Naive thymus-derived CD8-positive, alpha-beta T cell (primary cell): ENCODE data around the gene FLNC. TPM values are rescaled to one million over a fixed set of nuclear protein-coding genes. Genes with fewer than 3 reads are reported as not detected.

Experiments
- ATAC-seq, 2 donors: fragments of 150-1000 bp; cut with Tn5 transposase in 1 of 2; sonication (Bioruptor Pico), chemical (Tn5 transposase) in 1 of 2; 1 replicate in 1 of 2; 2 replicates in 1 of 2; pipeline ENCODE4 v1.10.0; 2021; ENCODE audit warnings: mild to moderate bottlenecking in 2 of 2, moderate library complexity in 2 of 2
- POLR2A ChIA-PET: fragments of 350-600 bp; sonication (Branson Sonifier 250); formaldehyde crosslinking; loops from one replicate; lab custom pipeline; 2021; ENCODE audit warnings: antibody characterized with exemption; lab: Charles Lee
- DNase-seq, 10 donors: peaks; one replicate each; pipeline versions ENCODE4 v3.0.0 to v3.0.0-alpha.2; 2020 to 2022
- H3K27ac Mint-ChIP-seq, 10 donors: one replicate each; pipeline ENCODE4 v1.8.0; 2020 to 2022; ENCODE audit warnings: mild to moderate bottlenecking in 10 of 10, mixed read lengths in 10 of 10, moderate library complexity in 4 of 10, inconsistent platforms in 1 of 10
- H3K27me3 Mint-ChIP-seq, 5 donors: one replicate each; pipeline ENCODE4 v1.8.0; 2021 to 2022; ENCODE audit warnings: mixed read lengths in 5 of 5
- H3K36me3 Mint-ChIP-seq, 3 donors: one replicate each; pipeline ENCODE4 v1.8.0; 2020 to 2022; ENCODE audit warnings: mixed read lengths in 3 of 3, mild to moderate bottlenecking in 2 of 3, inconsistent platforms in 1 of 3
- H3K4me1 Mint-ChIP-seq, 4 donors: one replicate each; pipeline ENCODE4 v1.8.0; 2021 to 2022; ENCODE audit warnings: mixed read lengths in 4 of 4
- H3K4me3 Mint-ChIP-seq, 10 donors: one replicate each; pipeline ENCODE4 v1.8.0; 2020 to 2022; ENCODE audit warnings: mild to moderate bottlenecking in 10 of 10, mixed read lengths in 10 of 10, moderate library complexity in 6 of 10, inconsistent platforms in 1 of 10
- H3K9me3 Mint-ChIP-seq, 9 donors: one replicate each; pipeline ENCODE4 v1.8.0; 2020 to 2022; ENCODE audit warnings: mixed read lengths in 9 of 9, mild to moderate bottlenecking in 3 of 9, inconsistent platforms in 1 of 9, moderate library complexity in 1 of 9
- polyA plus RNA-seq, 3 donors: library from polyadenylated mRNA; unstranded; fragments of 300-500 nt; fragmentation: Illumina TruSeq; gene quantifications; one replicate each; pipeline ENCODE4 v1.2.3, GENCODE V29; 2021
- total RNA-seq, 8 experiments: library from RNA in 2 of 8; stranded (reverse) in 2 of 8; gene quantifications; one replicate each; pipeline ENCODE4 v1.2.3 and lab custom pipeline; 2021 to 2026

The FLNC gene
- total and polyA plus RNA-seq, 5 experiments from 2014 or later, result 0.01 TPM; not detected in 4

- H3K9me3 Mint-ChIP-seq, result no peaks in the 10 kb centered on the region
- no peak overlapping the region for H3K27ac Mint-ChIP-seq
- no peaks in the 10 kb centered on the region for H3K4me1 Mint-ChIP-seq
- no peaks in the 10 kb centered on the region for H3K36me3 Mint-ChIP-seq
- no peak overlapping the region for H3K4me3 Mint-ChIP-seq
- DNase-seq (no peak), ATAC-seq (no peak)
- POLR2A ChIA-PET, result no interaction called here
- H3K27me3 Mint-ChIP-seq, result no peaks in the 10 kb centered on the region
Observed at GRCh38 chr7:128855559-128855958, 25.4 kb downstream of the FLNC start.

DNA sequence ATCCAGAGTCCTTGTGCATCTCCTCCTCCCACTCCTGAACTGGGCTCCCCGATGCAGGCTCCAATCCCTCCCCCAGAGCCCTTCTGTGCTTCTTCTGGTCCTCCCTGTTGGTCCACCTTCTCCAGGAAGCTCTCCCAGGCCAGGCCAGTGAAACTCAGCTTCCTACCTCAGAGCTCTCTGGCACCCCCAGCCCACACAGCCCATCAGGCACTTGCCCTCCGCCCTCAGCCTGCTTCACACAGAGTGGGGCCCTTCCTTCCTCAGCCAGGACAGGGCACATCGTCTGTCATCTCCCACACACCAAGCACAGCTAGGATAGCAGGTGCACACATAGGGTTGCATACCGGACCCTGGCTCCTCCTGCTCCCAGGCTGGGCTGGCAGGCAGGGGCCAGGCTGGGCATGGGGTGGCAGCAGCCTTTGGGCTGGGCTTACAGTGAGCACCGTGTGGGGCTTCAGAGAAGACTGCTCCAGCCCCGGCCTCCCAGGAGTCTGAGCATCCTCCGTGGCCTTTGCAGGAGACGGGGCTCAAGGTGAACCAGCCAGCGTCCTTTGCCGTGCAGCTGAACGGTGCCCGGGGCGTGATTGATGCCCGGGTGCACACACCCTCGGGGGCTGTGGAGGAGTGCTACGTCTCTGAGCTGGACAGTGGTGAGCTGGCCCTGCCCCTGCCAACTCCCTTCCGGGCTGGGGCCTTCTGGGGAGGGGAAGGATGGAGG, 26.0 kb downstream of the FLNC start:
- POLR2A ChIA-PET, result no interaction called here
- Mint-ChIP-seq H3K27ac (no peak overlapping the region), H3K27me3 (no peaks in the 10 kb centered on the region), H3K4me1 (no peaks in the 10 kb centered on the region), H3K4me3 (no peak overlapping the region), H3K9me3 (no peaks in the 10 kb centered on the region), H3K36me3 (no peaks in the 10 kb centered on the region)
- no peak for ATAC-seq
- DNase-seq, result peak in 1 of 10 donors; percentile 62

GRCh38 chr7:128858380-128859231, 28.4 kb downstream of the FLNC start:
- no peak for ATAC-seq
- no peak overlapping the region for H3K27ac Mint-ChIP-seq
- H3K27me3 Mint-ChIP-seq, result peaks cover 0 to 3% (median 0%) of the 10 kb centered on the region in 5 donors
- POLR2A ChIA-PET, result no interaction called here
- H3K4me3 Mint-ChIP-seq, result no peak overlapping the region
- peaks cover 8 to 16% (median 14%) of the 10 kb centered on the region in 4 donors for H3K4me1 Mint-ChIP-seq
- H3K9me3 Mint-ChIP-seq, result no peaks in the 10 kb centered on the region
- no peak for DNase-seq
- H3K36me3 Mint-ChIP-seq, result no peaks in the 10 kb centered on the region

- H3K27me3 Mint-ChIP-seq, result peaks cover 0 to 3% (median 0%) of the 10 kb centered on the region in 5 donors
- no peak for DNase-seq
- no peaks in the 10 kb centered on the region for H3K36me3 Mint-ChIP-seq
- H3K4me3 Mint-ChIP-seq, result no peak overlapping the region
- ATAC-seq, result no peak
- peaks cover 10 to 21% (median 18%) of the 10 kb centered on the region in 4 donors for H3K4me1 Mint-ChIP-seq
- POLR2A ChIA-PET, result no interaction called here
- no peaks in the 10 kb centered on the region for H3K9me3 Mint-ChIP-seq
- H3K27ac Mint-ChIP-seq, result no peak overlapping the region
Observed at GRCh38 chr7:128859232-128860157, 29.3 kb downstream of the FLNC start.

DNA sequence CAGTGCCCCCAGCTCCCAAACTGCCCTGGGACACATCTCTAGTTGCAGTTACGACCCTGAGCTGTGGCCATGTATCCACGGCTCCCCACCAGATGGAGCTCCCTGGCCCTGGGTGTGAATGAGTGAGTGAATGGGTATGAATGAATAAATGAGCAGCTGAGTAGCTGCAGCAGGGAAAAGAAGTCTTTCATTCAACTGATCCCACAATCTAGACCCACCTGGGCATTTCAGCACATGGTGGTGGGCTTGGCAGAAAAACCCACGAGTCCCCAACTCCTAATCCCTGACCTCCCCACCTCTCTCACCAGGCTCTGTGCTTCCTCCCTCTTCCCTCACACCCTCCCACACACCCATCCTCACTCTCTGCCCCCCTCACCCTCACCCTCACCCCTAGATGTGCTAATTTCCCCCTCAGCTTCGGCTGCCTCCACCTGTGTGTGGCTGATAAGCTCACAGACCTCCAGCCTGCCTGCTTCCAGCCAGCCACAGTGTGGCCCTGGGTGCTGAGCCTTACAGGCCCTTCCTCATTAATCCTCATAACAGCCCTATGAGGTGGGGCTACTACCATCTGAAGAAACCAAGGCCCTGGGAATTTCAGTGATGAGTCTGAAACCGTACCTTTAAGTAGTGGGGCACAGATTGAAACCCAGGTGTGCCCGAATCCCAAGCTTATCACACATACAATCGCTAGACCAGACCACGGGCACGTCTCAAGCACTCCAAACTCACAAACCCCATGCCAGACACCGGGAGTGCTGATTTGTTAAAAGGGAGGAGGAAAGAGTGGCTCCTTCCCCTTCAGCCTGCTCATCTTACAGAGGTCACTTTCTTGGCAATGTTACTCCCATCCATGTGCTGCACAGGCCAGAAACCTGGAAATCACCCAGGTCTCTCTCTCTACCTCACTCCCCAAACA, 30.2 kb downstream of the FLNC start:
- Mint-ChIP-seq H3K27me3 (peaks cover 0 to 3% (median 0%) of the 10 kb centered on the region in 5 donors), H3K9me3 (no peaks in the 10 kb centered on the region), H3K27ac (peak overlapping the region in 4 of 10 donors; percentile 1 to 65 (median 24)), H3K4me1 (peaks cover 13 to 30% (median 27%) of the 10 kb centered on the region in 4 donors), H3K36me3 (peaks cover 0 to 5% (median 3%) of the 10 kb centered on the region in 3 donors), H3K4me3 (peak overlapping the region in 2 of 10 donors; percentile 14 to 33)
- POLR2A ChIA-PET, result interaction anchor here (0.6 to 0.7 kb wide), 2 partner anchors 362 to 445 kb away, joined by 3 read pairs; no protein-coding TSS in a partner anchor
- DNase-seq (no peak), ATAC-seq (no peak)

- no peak for ATAC-seq
- Mint-ChIP-seq H3K27ac (peak overlapping the region; percentile 83 to 99 (median 97)), H3K9me3 (no peaks in the 10 kb centered on the region), H3K4me3 (peak overlapping the region; percentile 94 to 100 (median 99)), H3K27me3 (peaks cover 0 to 3% (median 0%) of the 10 kb centered on the region in 5 donors), H3K36me3 (peaks cover 0 to 11% (median 3%) of the 10 kb centered on the region in 3 donors), H3K4me1 (peaks cover 19 to 38% (median 32%) of the 10 kb centered on the region in 4 donors)
- DNase-seq, result no peak
- POLR2A ChIA-PET, result interaction anchor here (0.6 to 1.0 kb wide), 2 partner anchors 123 to 1193 kb away, joined by 3 to 4 read pairs; partner anchors contain the start of gene CALU
Observed at GRCh38 chr7:128861957-128862570, 31.9 kb downstream of the FLNC start.

- ATAC-seq (peak; percentile 92 to 94), DNase-seq (peak; percentile 97 to 100 (median 99))
- Mint-ChIP-seq H3K4me1 (peaks cover 21 to 42% (median 35%) of the 10 kb centered on the region in 4 donors), H3K27ac (peak within 1 kb of the TSS; percentile 83 to 99 (median 97)), H3K27me3 (peaks cover 0 to 3% (median 0%) of the 10 kb centered on the region in 5 donors), H3K36me3 (peaks cover 0 to 13% (median 3%) of the 10 kb centered on the region in 3 donors), H3K4me3 (peak within 1 kb of the TSS; percentile 94 to 100 (median 99)), H3K9me3 (no peaks in the 10 kb centered on the region)
- POLR2A ChIA-PET, result interaction anchor here (0.5 to 1.0 kb wide), 3 partner anchors 77 to 124 kb away, joined by 3 read pairs; partner anchors contain the start of gene CALU
Observed at GRCh38 chr7:128862571-128863432, 32.6 kb downstream of the FLNC start, which contains the start of gene ATP6V1F. ATP6V1F (plus strand) TSS chr7:128862856; CDS start chr7:128862905, 49 bp downstream.

- ATAC-seq (peak; percentile 31 to 46), DNase-seq (peak in 7 of 10 donors; percentile 13 to 41 (median 34))
- POLR2A ChIA-PET, result interaction anchor here (0.5 to 1.0 kb wide), 4 partner anchors 33 to 124 kb away, joined by 3 to 4 read pairs (median 3); partner anchors contain the start of gene CALU
- H3K36me3 Mint-ChIP-seq, result peaks cover 0 to 13% (median 3%) of the 10 kb centered on the region in 3 donors
- H3K27me3 Mint-ChIP-seq, result peaks cover 0 to 3% (median 0%) of the 10 kb centered on the region in 5 donors
- H3K4me3 Mint-ChIP-seq, result peak overlapping the region; percentile 94 to 100 (median 99)
- H3K27ac Mint-ChIP-seq, result peak overlapping the region; percentile 83 to 99 (median 97)
- H3K4me1 Mint-ChIP-seq, result peaks cover 23 to 46% (median 38%) of the 10 kb centered on the region in 4 donors
- no peaks in the 10 kb centered on the region for H3K9me3 Mint-ChIP-seq
Observed at GRCh38 chr7:128863433-128863989, 33.3 kb downstream of the FLNC start.

DNA sequence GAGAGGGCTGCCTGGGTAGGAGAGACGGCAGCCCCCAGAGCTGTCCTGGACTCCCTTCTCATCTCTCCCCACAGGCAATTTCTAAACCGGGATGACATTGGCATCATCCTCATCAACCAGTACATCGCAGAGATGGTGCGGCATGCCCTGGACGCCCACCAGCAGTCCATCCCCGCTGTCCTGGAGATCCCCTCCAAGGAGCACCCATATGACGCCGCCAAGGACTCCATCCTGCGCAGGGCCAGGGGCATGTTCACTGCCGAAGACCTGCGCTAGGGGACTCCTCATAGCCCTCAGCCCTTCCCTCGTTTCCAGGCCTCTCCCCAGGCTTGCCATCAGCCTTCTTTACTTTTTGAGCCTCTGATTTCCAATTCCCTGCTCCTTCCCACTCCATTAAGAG, 35.1 kb downstream of the FLNC start:
- DNase-seq, result no peak
- Mint-ChIP-seq H3K27ac (peak overlapping the region in 3 of 10 donors; percentile 26 to 48 (median 32)), H3K4me1 (peaks cover 26 to 55% (median 42%) of the 10 kb centered on the region in 4 donors), H3K4me3 (peak overlapping the region in 6 of 10 donors; percentile 5 to 52 (median 20)), H3K36me3 (peaks cover 0 to 13% (median 3%) of the 10 kb centered on the region in 3 donors), H3K9me3 (no peaks in the 10 kb centered on the region), H3K27me3 (peaks cover 0 to 3% (median 0%) of the 10 kb centered on the region in 5 donors)
- no peak for ATAC-seq
- POLR2A ChIA-PET, result no interaction called here
